HUES64 (cell line): Measurements from ENCODE around the gene NHEJ1.
A peak's percentile ranks its signal among the peaks of the same experiment; 100 is the strongest.

Experiments used
- H3K27ac ChIP-seq: 2 replicates; pipeline ENCODE4 v1.7.0; 2013; ENCODE audit warnings: low read depth, low read length, inconsistent platforms
- H3K27me3 ChIP-seq: 2 replicates; pipeline ENCODE4 v1.6.1; 2013; ENCODE audit warnings: mild to moderate bottlenecking, low read length; ENCODE audit not compliant: insufficient read depth
- H3K36me3 ChIP-seq: 2 replicates; pipeline ENCODE4 v1.6.1; 2013; ENCODE audit warnings: mild to moderate bottlenecking, low read length; ENCODE audit not compliant: insufficient read depth
- H3K4me1 ChIP-seq: 2 replicates; pipeline ENCODE4 v1.6.1; 2013; ENCODE audit warnings: mild to moderate bottlenecking, low read length, moderate library complexity; ENCODE audit not compliant: insufficient read depth
- H3K4me3 ChIP-seq: 2 replicates; pipeline ENCODE4 v1.5.1; 2013; ENCODE audit warnings: mild to moderate bottlenecking, low read length, moderate library complexity
- H3K9ac ChIP-seq: 2 replicates; pipeline ENCODE4 v1.6.1; 2013; ENCODE audit warnings: mild to moderate bottlenecking, low read depth, low read length
- H3K9me3 ChIP-seq: 2 replicates; pipeline ENCODE4 v1.6.1; 2013; ENCODE audit warnings: low read depth, low read length; ENCODE audit not compliant: insufficient read depth
- WGBS: fragments of 150-250, 120-280 bp; methylation state at CpG from one replicate; pipeline ENCODE4 v1.1.7; 2013; ENCODE audit warnings: missing lambda C conversion rate; 5-methylcytosine and 5-hydroxymethylcytosine counted together

Gene NHEJ1

DNA sequence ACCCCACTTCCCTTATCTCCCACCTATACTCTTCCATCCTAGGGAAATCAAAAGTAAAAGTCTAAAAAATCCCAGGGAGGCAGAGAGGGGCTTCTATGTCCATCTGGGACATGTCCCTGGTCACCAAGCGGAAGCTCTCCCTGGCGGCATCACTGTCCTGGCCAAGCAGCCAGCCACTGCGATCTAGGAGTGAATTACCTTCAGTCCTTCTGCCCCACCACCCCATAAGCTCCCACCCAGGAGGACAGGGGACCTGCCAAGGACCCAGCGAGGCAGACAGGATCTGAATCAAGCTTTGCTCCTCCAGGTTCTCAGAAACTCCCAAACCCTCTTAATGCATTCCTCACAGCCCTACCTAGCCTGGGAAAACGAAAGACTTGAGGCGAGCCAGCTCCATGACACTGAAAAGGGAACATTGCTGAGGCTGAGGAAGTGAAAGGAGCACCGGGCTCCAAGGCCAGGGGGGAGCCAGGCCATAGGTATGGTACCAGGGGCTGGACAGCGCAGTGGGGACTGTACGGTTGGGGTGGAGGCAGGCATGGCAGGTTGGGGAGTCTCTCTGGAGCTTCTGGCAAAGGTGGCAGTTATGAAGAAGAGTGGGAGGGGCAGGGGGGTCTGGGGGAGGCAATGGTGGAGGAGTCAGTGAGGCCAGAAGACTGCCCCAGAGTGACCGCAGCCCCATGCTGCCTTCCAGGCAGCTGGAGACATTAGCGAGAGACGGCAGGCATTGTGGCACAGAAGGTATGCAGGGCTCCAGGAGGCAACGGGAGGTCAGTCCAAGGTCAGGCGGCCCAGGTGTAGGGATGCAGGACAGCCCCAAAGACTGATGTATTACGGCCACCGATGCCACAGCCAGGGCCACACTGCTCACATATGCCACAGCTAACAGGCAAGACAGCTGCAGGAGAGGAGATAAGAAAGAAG, 11.9 kb upstream of the NHEJ1 start:
- 89% methylated on average over 16 of the region's 16 CpGs for WGBS
- Histone ChIP-seq H3K27ac (no peak overlapping the region), H3K27me3 (no peaks in the 10 kb centered on the region), H3K4me3 (no peak overlapping the region), H3K9ac (no peak overlapping the region), H3K9me3 (no peaks in the 10 kb centered on the region), H3K36me3 (peaks cover 12% of the 10 kb centered on the region), H3K4me1 (peaks cover 6% of the 10 kb centered on the region; the same call in 1 of the 2 replicates)

DNA sequence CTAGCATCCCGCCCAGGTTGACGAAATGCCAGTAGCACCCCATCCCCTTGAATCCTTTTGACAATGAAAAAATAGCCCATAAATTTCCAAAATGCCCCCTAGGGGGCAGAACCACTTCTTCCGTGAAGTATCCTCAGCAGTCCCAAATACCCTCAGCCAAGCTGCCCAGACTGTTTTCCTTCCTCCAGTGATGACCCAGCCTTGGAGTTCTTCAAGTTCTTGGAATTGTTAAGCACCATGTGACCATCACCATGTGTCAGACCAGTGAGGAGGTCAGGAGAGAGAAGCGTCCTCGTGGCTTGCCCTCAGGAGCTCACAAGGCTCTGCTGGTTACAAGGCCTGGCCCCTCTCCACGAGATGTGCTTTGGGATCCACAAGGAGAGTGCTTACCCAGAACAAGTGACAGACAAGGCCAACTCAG, 10.6 kb upstream of the NHEJ1 start:
- peaks cover 6% of the 10 kb centered on the region; the same call in 1 of the 2 replicates for H3K4me1 ChIP-seq
- H3K27ac ChIP-seq, result no peak overlapping the region; the same call in 1 of the 2 replicates
- peaks cover 12% of the 10 kb centered on the region for H3K36me3 ChIP-seq
- 52% methylated on average over 6 of the region's 6 CpGs for WGBS
- no peak overlapping the region for H3K4me3 ChIP-seq
- no peaks in the 10 kb centered on the region for H3K9me3 ChIP-seq
- H3K27me3 ChIP-seq, result no peaks in the 10 kb centered on the region
- H3K9ac ChIP-seq, result no peak overlapping the region

DNA sequence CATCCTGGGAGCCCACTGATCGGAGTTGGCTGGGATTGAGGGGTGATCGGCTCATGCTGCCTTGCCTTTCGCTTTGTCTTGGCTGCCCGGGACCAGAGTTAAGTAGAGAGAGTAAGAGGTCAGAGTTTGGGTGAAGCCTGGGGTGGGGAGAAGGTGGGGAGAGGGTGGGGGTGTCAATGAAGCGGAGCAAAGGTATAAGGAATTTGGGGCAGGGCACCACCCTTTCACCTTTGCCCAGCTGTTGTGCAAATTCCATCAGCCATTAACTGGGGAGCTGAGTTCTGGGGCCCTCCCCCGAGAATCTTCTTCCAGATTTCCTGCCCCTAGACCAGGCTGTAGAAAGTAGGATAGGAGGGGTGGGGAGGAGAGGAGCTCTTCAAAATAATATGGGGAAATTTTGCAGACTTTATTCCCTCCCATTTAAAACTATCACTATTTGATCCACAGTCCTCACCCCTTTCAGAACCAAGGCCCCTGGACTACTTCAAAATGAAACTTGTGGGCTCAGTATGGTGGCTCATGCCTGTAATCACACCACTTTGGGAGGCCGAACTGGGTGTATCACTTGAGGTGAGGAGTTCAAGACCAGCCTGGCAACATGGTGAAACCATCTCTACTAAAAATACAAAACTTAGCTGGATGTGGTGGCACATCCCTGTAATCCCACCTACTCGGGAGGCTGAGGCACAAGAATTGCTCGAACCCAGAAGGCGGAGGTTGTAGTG, 9.5 kb upstream of the NHEJ1 start, which contains the start of gene SLC23A3:
Gene SLC23A3, minus strand, starts transcription at position 100 of the 725 bp plus-strand sequence. Its CDS starts 45 bp downstream, at position 55.
- H3K27me3 ChIP-seq, result no peaks in the 10 kb centered on the region
- no peak within 1 kb of the TSS for H3K4me3 ChIP-seq
- WGBS, result 90% methylated on average over 10 of the region's 10 CpGs
- no peaks in the 10 kb centered on the region for H3K4me1 ChIP-seq
- H3K36me3 ChIP-seq, result peaks cover 12% of the 10 kb centered on the region
- no peak within 1 kb of the TSS for H3K9ac ChIP-seq
- H3K27ac ChIP-seq, result no peak within 1 kb of the TSS
- H3K9me3 ChIP-seq, result no peaks in the 10 kb centered on the region

DNA sequence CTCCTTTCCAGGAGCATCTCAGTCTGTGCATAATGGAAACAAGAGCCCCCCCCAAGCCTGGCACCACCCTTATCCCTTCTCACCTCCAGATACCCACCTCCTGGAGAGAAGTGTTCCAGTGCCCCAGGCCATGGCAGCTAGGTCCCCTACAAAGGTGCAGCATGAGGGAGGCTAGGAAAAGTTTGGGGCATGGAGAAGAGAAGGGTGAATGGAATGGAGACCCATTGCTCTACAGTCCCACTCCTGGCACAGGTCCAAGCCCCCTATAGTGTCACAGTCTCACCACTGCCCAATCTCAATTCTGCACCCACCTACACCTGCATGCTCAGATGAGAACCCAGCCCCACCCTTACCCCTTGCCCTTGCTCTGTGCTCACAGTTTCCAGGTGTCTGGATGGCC, 8.3 kb upstream of the NHEJ1 start:
- H3K9ac ChIP-seq, result no peak overlapping the region
- no peaks in the 10 kb centered on the region for H3K9me3 ChIP-seq
- peaks cover 2% of the 10 kb centered on the region; the same call in 1 of the 2 replicates for H3K36me3 ChIP-seq
- H3K27ac ChIP-seq, result no peak overlapping the region
- no peaks in the 10 kb centered on the region for H3K4me1 ChIP-seq
- no peak overlapping the region for H3K4me3 ChIP-seq
- H3K27me3 ChIP-seq, result no peaks in the 10 kb centered on the region; the same call in 1 of the 2 replicates

DNA sequence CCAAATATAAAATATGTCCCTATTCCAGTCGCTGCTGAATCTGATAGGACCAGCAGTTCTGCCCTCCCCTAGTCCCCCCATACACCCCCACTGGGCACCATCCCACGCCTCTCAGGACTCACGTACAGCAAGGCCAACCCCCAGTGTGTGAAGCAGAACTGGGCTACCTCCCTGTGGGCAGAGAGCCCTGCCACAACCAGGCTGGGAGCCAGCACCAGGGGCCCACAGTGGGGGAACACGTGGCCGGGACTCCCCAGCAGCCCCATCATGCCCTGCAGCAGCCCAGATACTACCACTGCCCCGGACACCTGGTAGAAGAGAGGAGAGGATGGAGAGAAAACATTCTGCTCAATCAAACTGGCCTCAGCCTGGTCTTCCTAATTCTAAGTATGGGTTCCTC, 7.9 kb upstream of the NHEJ1 start:
- H3K9me3 ChIP-seq, result no peaks in the 10 kb centered on the region
- H3K4me3 ChIP-seq, result no peak overlapping the region
- no peaks in the 10 kb centered on the region for H3K36me3 ChIP-seq
- no peaks in the 10 kb centered on the region for H3K4me1 ChIP-seq
- no peaks in the 10 kb centered on the region; the same call in 1 of the 2 replicates for H3K27me3 ChIP-seq
- H3K27ac ChIP-seq, result no peak overlapping the region
- WGBS, result 84% methylated on average over 5 of the region's 6 CpGs
- H3K9ac ChIP-seq, result no peak overlapping the region

DNA sequence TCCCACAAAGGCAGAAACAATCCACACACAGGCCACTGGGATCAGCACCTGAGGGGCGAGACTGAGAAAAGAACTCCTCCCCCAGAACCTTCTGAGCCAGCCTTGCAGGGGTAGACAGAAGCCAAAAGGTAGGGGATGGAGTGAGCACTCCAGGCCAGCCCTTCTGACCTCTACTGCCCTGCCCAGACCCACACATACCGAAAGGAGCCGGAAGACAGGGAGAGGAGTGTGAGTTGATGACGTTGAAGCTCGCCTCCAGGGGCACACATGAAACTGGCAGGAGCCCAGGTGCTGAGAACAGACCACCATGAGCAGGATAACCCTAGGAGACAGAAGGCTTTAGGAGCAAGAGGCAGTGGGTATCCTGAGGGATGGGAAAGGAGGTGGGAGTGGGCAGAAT, 7.4 kb upstream of the NHEJ1 start:
- Histone ChIP-seq H3K4me1 (no peaks in the 10 kb centered on the region), H3K27me3 (peaks cover 2% of the 10 kb centered on the region; the same call in 1 of the 2 replicates), H3K27ac (no peak overlapping the region), H3K36me3 (no peaks in the 10 kb centered on the region), H3K9me3 (no peaks in the 10 kb centered on the region), H3K4me3 (no peak overlapping the region), H3K9ac (no peak overlapping the region)
- WGBS, result 73% methylated on average over 5 of the region's 5 CpGs

DNA sequence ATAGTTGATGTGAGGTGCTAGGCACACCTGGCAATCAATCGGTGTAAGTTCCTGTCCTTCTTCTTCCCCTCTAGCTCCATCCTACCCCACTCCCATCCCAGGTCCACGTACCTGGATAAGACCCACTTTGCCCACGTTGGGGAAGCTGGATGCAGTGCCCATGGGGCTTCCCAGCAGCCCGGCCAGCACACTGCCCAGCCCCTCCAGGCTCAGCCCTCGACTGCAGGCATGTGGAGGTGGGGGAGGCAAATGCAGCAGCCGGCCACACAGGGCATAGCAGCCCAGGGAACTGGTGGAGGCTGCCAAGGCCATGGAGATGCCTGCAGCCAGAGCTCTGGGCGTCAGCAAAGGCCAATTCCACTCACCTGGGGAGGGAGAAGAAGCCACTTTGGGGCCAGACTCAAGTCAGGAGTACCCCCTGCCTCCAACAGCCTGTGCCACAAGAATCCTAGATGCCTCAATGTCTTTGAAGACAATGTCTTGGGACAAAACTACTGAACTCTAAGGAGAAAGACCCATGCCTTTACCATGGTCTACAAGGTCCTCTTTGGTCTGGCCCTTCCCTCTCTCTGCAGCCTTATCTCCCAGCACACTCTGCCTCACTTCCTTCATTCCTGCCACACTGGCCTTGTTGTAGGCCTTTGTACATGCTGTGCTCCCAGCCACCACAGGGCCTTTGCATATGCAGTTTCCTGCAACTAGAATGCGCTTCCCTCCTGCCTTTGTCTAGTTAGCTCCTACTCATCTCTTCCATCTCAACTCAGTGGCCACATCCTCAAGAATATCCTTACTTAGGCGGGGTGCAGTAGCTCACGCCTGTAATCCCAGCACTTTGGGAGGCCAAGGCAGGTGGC, 4.7 kb upstream of the NHEJ1 start:
- Histone ChIP-seq H3K9ac (no peak overlapping the region), H3K27me3 (peaks cover 14% of the 10 kb centered on the region; the same call in 1 of the 2 replicates), H3K9me3 (no peaks in the 10 kb centered on the region), H3K27ac (no peak overlapping the region), H3K4me3 (no peak overlapping the region), H3K36me3 (no peaks in the 10 kb centered on the region), H3K4me1 (peaks cover 5% of the 10 kb centered on the region)
- 87% methylated on average over 10 of the region's 10 CpGs for WGBS

DNA sequence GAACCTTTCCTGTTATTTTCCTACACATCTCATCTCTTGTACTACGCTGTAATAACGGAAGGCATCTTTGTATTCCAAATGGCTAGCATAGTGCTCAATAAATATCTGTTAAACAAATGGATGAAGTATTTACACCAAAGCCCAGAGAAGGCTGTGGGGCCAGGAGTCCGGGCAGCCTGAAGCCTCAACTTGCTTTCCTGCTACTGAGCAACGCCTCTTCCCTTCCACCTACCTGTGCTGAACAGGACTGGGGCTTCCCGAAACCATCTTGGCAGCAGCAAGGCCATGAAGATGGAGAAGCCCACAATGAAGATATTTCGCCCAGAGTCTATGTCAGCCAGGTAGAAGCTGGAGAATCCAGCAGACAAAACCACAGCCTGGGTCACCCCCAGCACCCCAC, 2.5 kb upstream of the NHEJ1 start:
- WGBS, result 92% methylated on average over 6 of the region's 6 CpGs
- Histone ChIP-seq H3K4me3 (no peak overlapping the region), H3K9me3 (no peaks in the 10 kb centered on the region), H3K27me3 (peaks cover 14% of the 10 kb centered on the region; the same call in 1 of the 2 replicates), H3K9ac (no peak overlapping the region), H3K4me1 (peaks cover 8% of the 10 kb centered on the region), H3K27ac (no peak overlapping the region), H3K36me3 (no peaks in the 10 kb centered on the region)

DNA sequence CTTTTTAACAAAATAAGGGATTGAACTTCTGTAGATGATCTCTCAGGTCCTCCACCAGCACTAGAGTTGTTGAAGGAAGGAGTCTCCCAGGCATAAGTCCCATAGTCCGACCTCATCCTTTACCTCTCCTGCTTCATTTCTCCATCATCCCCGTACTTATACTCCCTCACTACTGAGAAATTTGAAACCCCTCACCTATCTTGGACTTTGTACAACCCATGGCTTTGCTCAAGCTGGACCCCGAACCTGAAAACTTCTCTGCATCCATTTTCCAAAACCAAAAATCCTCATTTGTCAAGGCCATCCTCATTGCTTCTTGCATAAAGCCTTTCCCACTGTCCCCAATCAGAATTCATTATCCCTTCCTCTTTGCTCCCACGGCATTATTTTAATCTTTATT, 482 bp upstream of the NHEJ1 start:
- WGBS, result 68% methylated on average over 4 of the region's 4 CpGs
- H3K4me3 ChIP-seq, result peak overlapping the region; percentile 97
- H3K27me3 ChIP-seq, result peaks cover 14% of the 10 kb centered on the region; the same call in 1 of the 2 replicates
- no peaks in the 10 kb centered on the region for H3K9me3 ChIP-seq
- H3K4me1 ChIP-seq, result peaks cover 8% of the 10 kb centered on the region
- 0 out of 2 replicates have a peak overlapping the region, but pooled peaks have one; percentile 7 for H3K9ac ChIP-seq
- peaks cover 10% of the 10 kb centered on the region for H3K36me3 ChIP-seq
- H3K27ac ChIP-seq, result no peak overlapping the region

DNA sequence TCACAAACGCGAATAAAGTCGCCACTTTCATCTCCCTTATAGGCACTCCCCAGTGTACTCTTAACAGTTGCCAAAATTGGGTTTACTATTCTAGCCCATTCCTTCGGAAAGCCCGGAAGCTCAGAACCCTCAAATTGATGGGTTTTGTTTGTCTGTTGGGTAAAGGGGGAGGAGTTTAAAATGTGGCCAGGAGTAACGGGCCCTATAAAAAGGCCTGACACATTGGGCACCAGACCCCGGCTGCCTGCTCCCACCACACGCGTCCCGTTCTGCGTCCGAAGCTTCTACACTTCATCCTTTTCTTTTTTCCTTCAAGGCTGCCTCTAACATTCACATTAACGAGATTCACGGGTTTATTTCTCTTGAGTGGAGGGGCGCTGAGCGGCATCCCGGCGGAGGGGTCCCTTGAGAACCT, 837 bp downstream of the NHEJ1 start:
- peaks cover 11% of the 10 kb centered on the region for H3K36me3 ChIP-seq
- H3K4me3 ChIP-seq, result peak overlapping the region; percentile 97
- H3K27me3 ChIP-seq, result peaks cover 14% of the 10 kb centered on the region; the same call in 1 of the 2 replicates
- WGBS, result 19% methylated on average over 18 of the region's 18 CpGs
- H3K9me3 ChIP-seq, result no peaks in the 10 kb centered on the region
- peaks cover 8% of the 10 kb centered on the region for H3K4me1 ChIP-seq
- no peak overlapping the region for H3K27ac ChIP-seq
- peak overlapping the region; percentile 42; the same call in 1 of the 2 replicates for H3K9ac ChIP-seq
